ENCODE results near the gene GLRX2.

The GLRX2 gene

GRCh38 chr1:193111641-193112090, 6.5 kb upstream of the GLRX2 start:
- no peak for DNase-seq (ENCODE audit: low read depth)

DNA sequence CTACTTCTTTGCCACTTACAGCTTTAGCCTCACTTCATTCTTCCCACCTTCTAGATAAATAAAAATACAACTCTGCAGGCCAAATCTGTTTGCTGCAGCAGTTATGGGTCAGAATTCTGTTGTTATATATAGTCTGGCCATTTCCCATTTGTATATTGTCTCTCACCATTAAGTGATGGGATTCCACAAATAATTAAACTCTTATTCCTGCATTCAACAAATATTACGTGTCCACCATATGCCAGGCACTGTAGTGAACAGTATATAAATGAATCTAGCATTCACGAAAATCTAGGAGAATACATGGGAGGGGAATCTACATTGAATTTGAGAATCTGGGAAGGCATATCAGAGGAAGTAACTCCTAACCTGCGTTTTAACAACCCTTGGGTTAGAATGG, 5.7 kb upstream of the GLRX2 start:
- DNase-seq (ENCODE audit: low read depth), result no peak

DNA sequence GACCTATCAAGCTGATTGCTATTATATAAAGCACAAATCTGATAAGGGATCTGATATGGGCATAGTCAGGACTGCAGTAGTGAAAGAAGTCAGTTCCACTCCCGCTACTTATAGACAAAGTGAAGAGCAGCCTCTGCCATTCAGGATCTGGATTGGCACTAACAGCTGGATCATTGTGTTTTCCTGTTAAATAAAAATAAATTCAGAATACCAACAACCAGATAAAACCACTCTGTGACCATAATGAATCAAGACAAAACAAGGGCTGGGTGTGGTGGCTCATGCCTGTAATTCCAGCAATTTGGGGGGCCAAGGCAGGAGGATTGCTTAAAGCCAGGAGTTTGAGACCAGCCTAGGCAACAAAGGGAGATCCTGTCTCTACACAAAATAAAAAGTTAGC, 5.0 kb upstream of the GLRX2 start:
- DNase-seq (ENCODE audit: low read depth), result no peak

DNA sequence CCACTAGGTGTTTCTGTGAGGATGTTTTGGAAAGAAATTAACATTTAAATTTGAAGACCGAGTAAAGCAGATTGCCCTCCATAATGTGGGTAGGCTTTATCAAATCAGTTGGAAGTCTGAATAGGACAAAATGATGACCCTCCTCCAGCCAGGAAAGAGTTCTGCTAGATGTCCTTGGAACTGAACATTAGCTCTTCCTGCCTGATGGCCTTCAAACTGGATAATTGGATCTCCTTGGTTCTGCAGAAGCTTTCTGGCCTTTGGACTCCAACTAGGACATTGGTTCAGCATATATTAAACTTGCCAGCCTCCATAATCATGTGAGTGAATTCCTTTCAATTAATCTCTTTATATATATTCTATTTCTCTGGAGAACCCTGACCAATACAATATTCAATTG, 4.4 kb upstream of the GLRX2 start:
- DNase-seq (ENCODE audit: low read depth), result no peak

- no peak for DNase-seq (ENCODE audit: low read depth)
Measured at GRCh38 chr1:193108471-193108870, 3.3 kb upstream of the GLRX2 start.

DNA sequence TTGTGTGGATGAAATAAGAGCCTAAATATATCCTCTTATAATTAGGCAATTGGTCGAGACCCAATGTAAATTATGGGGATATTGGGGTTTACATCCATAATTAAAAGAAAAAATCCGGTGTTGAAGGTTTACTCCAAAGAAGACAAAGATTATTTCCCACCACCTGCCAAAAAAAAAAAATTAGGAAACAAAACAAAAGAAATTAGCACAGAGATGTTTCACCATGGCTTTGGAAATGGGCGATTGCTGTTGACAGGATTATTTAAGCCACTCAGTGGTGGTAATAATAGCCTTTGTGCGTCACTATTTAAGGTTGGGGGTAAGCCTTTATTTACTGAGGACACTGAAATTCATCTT, 585 bp upstream of the GLRX2 start:
- DNase-seq (ENCODE audit: low read depth), result no peak

DNA sequence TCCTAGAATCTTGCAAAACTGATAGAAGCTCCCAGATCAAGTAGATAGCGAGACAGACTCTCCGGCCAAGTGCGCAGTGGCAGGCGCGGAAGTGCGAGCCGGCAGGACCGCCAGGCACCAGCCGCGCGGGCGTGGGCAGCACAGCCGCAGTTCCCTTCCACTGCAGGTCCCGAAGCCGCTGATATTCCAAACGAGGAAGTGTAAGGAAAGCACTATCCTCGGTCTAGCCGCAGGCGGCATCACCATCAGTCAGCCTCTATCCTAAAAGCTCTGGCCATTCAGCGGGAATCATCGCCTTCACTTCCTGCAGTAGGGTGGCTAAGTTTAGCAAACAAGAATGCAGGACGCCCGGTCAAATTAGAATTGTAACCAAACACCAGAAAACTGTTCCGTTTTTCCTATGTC, 710 bp downstream of the GLRX2 start:
- DNase-seq (ENCODE audit: low read depth), result no peak

- DNase-seq (ENCODE audit: low read depth), result no peak
Measured at GRCh38 chr1:193103759-193104501, 1.3 kb downstream of the GLRX2 start.

DNA sequence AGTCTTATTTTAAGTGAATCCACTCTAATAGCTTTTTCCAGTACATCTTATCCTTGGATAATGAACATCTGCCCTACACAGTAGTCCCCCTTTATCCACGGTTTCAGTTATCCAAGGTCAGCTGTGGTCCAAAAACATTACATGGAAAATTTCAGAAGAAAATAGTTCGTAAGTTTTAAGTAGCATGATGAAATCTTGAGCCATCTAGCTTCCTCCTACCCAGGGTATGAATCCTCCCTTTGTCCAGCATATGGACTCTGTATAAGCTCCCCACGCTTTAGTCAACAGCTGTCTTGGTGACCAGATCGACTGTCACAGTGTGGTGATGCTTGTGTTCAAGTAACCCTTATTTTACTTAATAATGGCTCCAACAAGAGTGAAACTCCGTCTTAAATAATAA, 2.6 kb downstream of the GLRX2 start:
- no peak for DNase-seq (ENCODE audit: low read depth)

DNA sequence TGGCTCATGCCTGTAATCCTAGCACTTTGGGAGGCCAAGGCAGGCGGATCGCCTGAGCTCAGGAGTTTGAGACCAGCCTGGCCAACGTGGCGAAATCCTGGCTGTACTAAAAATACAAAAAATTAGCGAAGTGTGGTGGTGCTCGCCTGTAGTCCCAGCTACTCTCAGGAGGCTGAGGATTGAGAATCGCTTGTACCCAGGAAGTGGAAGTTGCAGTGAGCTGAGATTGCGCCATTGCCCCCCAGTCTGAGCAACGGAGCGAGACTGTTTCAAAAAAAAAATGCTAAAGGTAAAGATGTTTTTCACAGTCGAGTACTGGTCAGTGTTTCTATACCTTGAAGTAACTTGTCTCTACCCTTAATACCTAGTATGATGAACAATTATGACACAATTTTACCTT, 11.1 kb downstream of the GLRX2 start:
- DNase-seq (ENCODE audit: low read depth), result no peak

DNA sequence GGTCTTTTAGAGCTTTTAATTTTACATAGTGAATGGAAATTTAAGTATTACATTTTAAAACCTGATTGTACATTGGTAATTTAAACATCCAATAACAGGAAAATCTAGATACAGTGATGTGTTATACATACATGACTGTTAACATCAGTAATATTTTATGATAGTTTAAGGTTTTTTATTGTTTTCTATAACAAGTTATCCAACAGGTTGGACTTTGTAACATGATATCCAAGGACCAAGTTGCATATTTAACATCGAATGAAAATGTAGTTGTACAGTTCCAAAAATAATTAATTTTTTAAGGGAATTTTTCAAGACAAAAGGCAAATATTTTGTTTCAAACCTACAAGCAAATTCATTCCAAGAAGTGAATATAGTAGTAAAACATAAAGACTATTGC, 14.3 kb downstream of the GLRX2 start:
- DNase-seq (ENCODE audit: low read depth), result no peak

GRCh38 chr1:193087893-193088292, 17.3 kb downstream of the GLRX2 start:
- DNase-seq (ENCODE audit: low read depth), result no peak

- no peak for DNase-seq (ENCODE audit: low read depth)
Measured at GRCh38 chr1:193086342-193086741, 18.9 kb downstream of the GLRX2 start.

- no peak for DNase-seq (ENCODE audit: low read depth)
Measured at GRCh38 chr1:193085263-193085662, 20.0 kb downstream of the GLRX2 start.

GRCh38 chr1:193083365-193084088, 21.7 kb downstream of the GLRX2 start:
- DNase-seq (ENCODE audit: low read depth), result no peak

GRCh38 chr1:193079187-193079586, 26.0 kb downstream of the GLRX2 start:
- DNase-seq (ENCODE audit: low read depth), result no peak

DNA sequence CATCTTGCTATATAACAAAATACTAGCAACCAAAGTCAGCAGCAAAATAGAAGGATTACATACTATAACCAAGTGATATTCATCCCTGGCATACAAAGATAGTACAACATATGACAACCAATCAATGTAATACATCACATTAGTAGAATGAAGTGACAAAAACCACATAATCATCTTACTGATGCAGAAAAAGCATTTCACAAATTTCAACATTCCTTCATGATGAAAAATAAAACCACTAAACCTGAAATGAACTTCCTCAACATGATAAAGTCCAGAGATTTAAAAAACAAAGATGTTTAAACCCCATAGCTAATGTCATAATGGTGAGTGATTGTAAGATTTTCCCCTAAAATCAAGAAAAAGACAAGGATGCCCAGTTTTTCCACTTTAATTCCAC, 27.2 kb downstream of the GLRX2 start:
- DNase-seq (ENCODE audit: low read depth), result no peak

GRCh38 chr1:193070942-193071341, 34.3 kb downstream of the GLRX2 start:
- DNase-seq (ENCODE audit: low read depth), result no peak

DNA sequence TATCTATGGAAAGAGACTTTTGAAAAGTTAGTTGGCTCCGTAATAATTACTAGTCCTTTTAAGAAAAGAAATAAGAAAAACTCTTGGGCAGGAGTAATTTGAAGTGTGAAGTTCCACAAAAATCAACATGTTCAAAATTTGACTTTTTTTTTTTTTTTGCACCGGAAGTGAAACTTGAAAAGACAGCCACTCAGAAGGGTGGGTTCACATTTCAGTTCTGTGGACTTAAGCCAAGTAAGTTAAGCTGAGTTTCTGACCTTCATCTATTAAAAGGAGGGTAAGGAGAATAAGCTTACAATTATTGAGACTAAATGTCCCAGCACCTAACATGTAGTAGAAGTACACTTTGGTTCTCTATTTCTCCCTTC, 34.8 kb downstream of the GLRX2 start:
- DNase-seq (ENCODE audit: low read depth), result no peak

GRCh38 chr1:193069748-193070385, 35.3 kb downstream of the GLRX2 start:
- no peak for DNase-seq (ENCODE audit: low read depth)

DNA sequence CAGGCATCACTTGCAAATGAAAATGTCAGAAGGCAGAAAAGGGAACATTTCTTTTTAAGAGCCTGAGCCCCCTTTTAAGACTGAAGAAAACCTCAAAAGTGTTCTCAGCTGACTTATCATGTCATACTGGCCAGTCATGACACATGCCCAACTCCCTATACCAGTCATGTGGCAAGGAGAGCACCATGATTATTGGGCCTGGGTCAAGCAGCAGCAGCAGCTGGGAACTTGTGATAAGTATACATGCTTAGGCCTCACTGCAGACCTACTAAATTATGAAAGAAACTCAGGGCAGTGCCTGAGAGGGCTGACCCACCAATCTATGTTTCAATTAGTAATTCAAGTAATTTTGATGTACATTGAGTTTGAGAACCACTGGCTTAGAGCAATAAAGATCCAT, 37.2 kb downstream of the GLRX2 start:
- DNase-seq (ENCODE audit: low read depth), result no peak

- DNase-seq (ENCODE audit: low read depth), result no peak
Measured at GRCh38 chr1:193066606-193067005, 38.6 kb downstream of the GLRX2 start.

- no peak for DNase-seq (ENCODE audit: low read depth)
Measured at GRCh38 chr1:193065954-193066353, 39.3 kb downstream of the GLRX2 start.

Data from HS-5 (cell line).